ENCODE results near the gene SLC66A3. TPM values are rescaled to one million over a fixed set of nuclear protein-coding genes. Genes with fewer than 3 reads are reported as not detected.
A peak's percentile ranks its signal among the peaks of the same experiment; 100 is the strongest.

SLC66A3 gene
- total and polyA plus RNA-seq, 7 experiments from 2014 or later: 12.6 to 43.7 (median 20.0) TPM

- peaks cover 8 to 44% (median 27%) of the 10 kb centered on the region in 7 donors for H3K4me1 Mint-ChIP-seq
- H3K27me3 ChIP-seq (ENCODE audit: control insufficient read depth in 2 of 2, insufficient read depth in 2 of 2, low read length in 2 of 2): no peaks in the 10 kb centered on the region
Observed at GRCh38 chr2:11133238-11133935, 21.9 kb upstream of the SLC66A3 start.

GRCh38 chr2:11133936-11134320 lies 21.3 kb upstream of the SLC66A3 start:
- Histone ChIP-seq H3K27me3 (ENCODE audit: control insufficient read depth in 2 of 2, insufficient read depth in 2 of 2, low read length in 2 of 2) (no peaks in the 10 kb centered on the region), H3K9me3 (ENCODE audit: control insufficient read depth in 2 of 3, low read length in 3 of 3) (no peaks in the 10 kb centered on the region), H3K36me3 (ENCODE audit: control insufficient read depth in 2 of 3, insufficient read depth in 3 of 3, low read length in 3 of 3) (no peaks in the 10 kb centered on the region), H3K4me3 (ENCODE audit: low read length) (no peak overlapping the region), H3K27ac (ENCODE audit: low read depth, low read length) (no peak overlapping the region), H3K4me1 (ENCODE audit: control insufficient read depth in 2 of 2, insufficient read depth in 2 of 2, low read length in 2 of 2) (peaks cover 25 to 34% of the 10 kb centered on the region in 2 donors)
- CTCF ChIA-PET: interaction anchor here (0.7 to 5.7 kb wide), 6 partner anchors 9 to 449 kb away, joined by 3 to 56 read pairs (median 7); partner anchors contain the start of gene SLC66A3
- intact Hi-C loops (cut with micrococcal nuclease): loop anchor here (2.0 to 10.0 kb wide), 6 partner anchors 61 to 687 kb away; partner anchors contain the start of genes E2F6 (in 1 of the 2) and ODC1 (in 1 of the 2)
- Mint-ChIP-seq H3K36me3 (peaks cover 0 to 8% (median 0%) of the 10 kb centered on the region in 5 donors), H3K9me3 (peaks cover 0 to 5% (median 0%) of the 10 kb centered on the region in 11 donors), H3K4me3 (peak overlapping the region in 2 of 10 donors; percentile 16 to 31), H3K27me3 (peaks cover 0 to 19% (median 5%) of the 10 kb centered on the region in 5 donors), H3K4me1 (peaks cover 8 to 40% (median 23%) of the 10 kb centered on the region in 7 donors), H3K27ac (peak overlapping the region in 2 of 9 donors; percentile 20 to 65)
- ATAC-seq: no peak
- DNase-seq: no peak
- POLR2A ChIA-PET: interaction anchor here (3.7 kb wide), 1 partner anchor 21 kb away, joined by 34 read pairs; the partner anchor contains the start of gene SLC66A3

More at GRCh38 chr2:11133238-11133935, 21.9 kb upstream of the SLC66A3 start:
- Histone ChIP-seq H3K9me3 (ENCODE audit: control insufficient read depth in 2 of 3, low read length in 3 of 3) (no peaks in the 10 kb centered on the region), H3K4me3 (ENCODE audit: low read length) (peak overlapping the region; percentile 64), H3K36me3 (ENCODE audit: control insufficient read depth in 2 of 3, insufficient read depth in 3 of 3, low read length in 3 of 3) (no peaks in the 10 kb centered on the region), H3K4me1 (ENCODE audit: control insufficient read depth in 2 of 2, insufficient read depth in 2 of 2, low read length in 2 of 2) (peaks cover 25 to 34% of the 10 kb centered on the region in 2 donors), H3K27ac (ENCODE audit: low read depth, low read length) (peak overlapping the region; percentile 42)
- no peak for DNase-seq
- intact Hi-C loops (cut with micrococcal nuclease): loop anchor here (2.0 to 10.0 kb wide), 6 partner anchors 61 to 686 kb away; partner anchors contain the start of genes E2F6 (in 1 of the 2) and ODC1 (in 1 of the 2)
- Mint-ChIP-seq H3K9me3 (peaks cover 0 to 5% (median 0%) of the 10 kb centered on the region in 11 donors), H3K4me3 (peak overlapping the region; percentile 81 to 95 (median 88)), H3K36me3 (peaks cover 0 to 8% (median 0%) of the 10 kb centered on the region in 5 donors), H3K27ac (peak overlapping the region; percentile 80 to 95 (median 91)), H3K27me3 (peaks cover 0 to 22% (median 5%) of the 10 kb centered on the region in 5 donors)
- ChIA-PET CTCF (interaction anchor here (0.5 to 5.7 kb wide), 24 partner anchors 9 to 1874 kb away, joined by 3 to 56 read pairs (median 6); partner anchors contain the start of genes ROCK2 and SLC66A3), POLR2A (interaction anchor here (0.7 to 3.7 kb wide), 8 partner anchors 21 to 615 kb away, joined by 3 to 34 read pairs (median 4); partner anchors contain the start of genes ROCK2 and SLC66A3)
- no peak for ATAC-seq

GRCh38 chr2:11134349-11134748 lies 20.9 kb upstream of the SLC66A3 start:
- Mint-ChIP-seq H3K9me3 (peaks cover 0 to 5% (median 0%) of the 10 kb centered on the region in 11 donors), H3K36me3 (peaks cover 0 to 8% (median 0%) of the 10 kb centered on the region in 5 donors), H3K4me3 (peak overlapping the region in 5 of 10 donors; percentile 12 to 31 (median 24)), H3K4me1 (peaks cover 8 to 39% (median 22%) of the 10 kb centered on the region in 7 donors), H3K27ac (no peak overlapping the region), H3K27me3 (peaks cover 0 to 19% (median 5%) of the 10 kb centered on the region in 5 donors)
- CTCF ChIA-PET: interaction anchor here (1.5 kb wide), 1 partner anchor 21 kb away, joined by 7 read pairs; the partner anchor contains the start of gene SLC66A3
- Histone ChIP-seq H3K9me3 (ENCODE audit: control insufficient read depth in 2 of 3, low read length in 3 of 3) (no peaks in the 10 kb centered on the region), H3K27me3 (ENCODE audit: control insufficient read depth in 2 of 2, insufficient read depth in 2 of 2, low read length in 2 of 2) (no peaks in the 10 kb centered on the region), H3K36me3 (ENCODE audit: control insufficient read depth in 2 of 3, insufficient read depth in 3 of 3, low read length in 3 of 3) (no peaks in the 10 kb centered on the region), H3K4me1 (ENCODE audit: control insufficient read depth in 2 of 2, insufficient read depth in 2 of 2, low read length in 2 of 2) (peaks cover 25 to 34% of the 10 kb centered on the region in 2 donors), H3K27ac (ENCODE audit: low read depth, low read length) (no peak overlapping the region), H3K4me3 (ENCODE audit: low read length) (no peak overlapping the region)
- POLR2A ChIA-PET: interaction anchor here (3.7 kb wide), 1 partner anchor 20 kb away, joined by 34 read pairs; the partner anchor contains the start of gene SLC66A3
- DNase-seq: no peak
- no peak for ATAC-seq
- intact Hi-C loops (cut with micrococcal nuclease): loop anchor here (5.0 to 10.0 kb wide), 5 partner anchors 60 to 687 kb away; partner anchors contain the start of genes E2F6 (in 1 of the 2) and ODC1 (in 1 of the 2)

- Mint-ChIP-seq H3K36me3 (peaks cover 0 to 8% (median 0%) of the 10 kb centered on the region in 5 donors), H3K4me1 (no peaks in the 10 kb centered on the region), H3K27ac (no peak overlapping the region), H3K27me3 (peaks cover 0 to 20% (median 5%) of the 10 kb centered on the region in 5 donors), H3K9me3 (peaks cover 0 to under 1% (median 0%) of the 10 kb centered on the region in 11 donors), H3K4me3 (no peak overlapping the region)
- Histone ChIP-seq H3K4me3 (ENCODE audit: low read length) (no peak overlapping the region), H3K4me1 (ENCODE audit: control insufficient read depth in 2 of 2, insufficient read depth in 2 of 2, low read length in 2 of 2) (no peaks in the 10 kb centered on the region), H3K36me3 (ENCODE audit: control insufficient read depth in 2 of 3, insufficient read depth in 3 of 3, low read length in 3 of 3) (no peaks in the 10 kb centered on the region), H3K27me3 (ENCODE audit: control insufficient read depth in 2 of 2, insufficient read depth in 2 of 2, low read length in 2 of 2) (no peaks in the 10 kb centered on the region), H3K9me3 (ENCODE audit: control insufficient read depth in 2 of 3, low read length in 3 of 3) (no peaks in the 10 kb centered on the region), H3K27ac (ENCODE audit: low read depth, low read length) (no peak overlapping the region)
- POLR2A ChIA-PET: no interaction called here
- no peak for DNase-seq
- intact Hi-C loops (cut with micrococcal nuclease): no loop called here
- ATAC-seq: no peak
- CTCF ChIA-PET: no interaction called here
Observed at GRCh38 chr2:11140492-11140891, 14.8 kb upstream of the SLC66A3 start.

GRCh38 chr2:11141319-11141718 lies 13.9 kb upstream of the SLC66A3 start:
- ChIA-PET POLR2A (no interaction called here), CTCF (no interaction called here)
- Histone ChIP-seq H3K36me3 (ENCODE audit: control insufficient read depth in 2 of 3, insufficient read depth in 3 of 3, low read length in 3 of 3) (no peaks in the 10 kb centered on the region), H3K4me1 (ENCODE audit: control insufficient read depth in 2 of 2, insufficient read depth in 2 of 2, low read length in 2 of 2) (no peaks in the 10 kb centered on the region), H3K27ac (ENCODE audit: low read depth, low read length) (no peak overlapping the region), H3K9me3 (ENCODE audit: control insufficient read depth in 2 of 3, low read length in 3 of 3) (no peaks in the 10 kb centered on the region), H3K4me3 (ENCODE audit: low read length) (no peak overlapping the region), H3K27me3 (ENCODE audit: control insufficient read depth in 2 of 2, insufficient read depth in 2 of 2, low read length in 2 of 2) (no peaks in the 10 kb centered on the region)
- Mint-ChIP-seq H3K27ac (peak overlapping the region in 1 of 9 donors; percentile 73), H3K36me3 (peaks cover 0 to 4% (median 0%) of the 10 kb centered on the region in 5 donors), H3K9me3 (peaks cover 0 to 3% (median 0%) of the 10 kb centered on the region in 11 donors), H3K4me1 (no peaks in the 10 kb centered on the region), H3K27me3 (peaks cover 0 to 17% (median 1%) of the 10 kb centered on the region in 5 donors), H3K4me3 (no peak overlapping the region)
- DNase-seq (no peak), ATAC-seq (no peak)
- intact Hi-C loops (cut with micrococcal nuclease): no loop called here

- H3K4me1 Mint-ChIP-seq: no peaks in the 10 kb centered on the region
- H3K4me3 Mint-ChIP-seq: no peak overlapping the region
- H3K27ac Mint-ChIP-seq: no peak overlapping the region
- Histone ChIP-seq H3K27ac (ENCODE audit: low read depth, low read length) (no peak overlapping the region), H3K9me3 (ENCODE audit: control insufficient read depth in 2 of 3, low read length in 3 of 3) (no peaks in the 10 kb centered on the region), H3K27me3 (ENCODE audit: control insufficient read depth in 2 of 2, insufficient read depth in 2 of 2, low read length in 2 of 2) (no peaks in the 10 kb centered on the region), H3K4me3 (ENCODE audit: low read length) (no peak overlapping the region), H3K4me1 (ENCODE audit: control insufficient read depth in 2 of 2, insufficient read depth in 2 of 2, low read length in 2 of 2) (no peaks in the 10 kb centered on the region), H3K36me3 (ENCODE audit: control insufficient read depth in 2 of 3, insufficient read depth in 3 of 3, low read length in 3 of 3) (no peaks in the 10 kb centered on the region)
- ATAC-seq (no peak), DNase-seq (no peak)
- intact Hi-C loops (cut with micrococcal nuclease): no loop called here
- POLR2A ChIA-PET: no interaction called here
- CTCF ChIA-PET: interaction anchor here (2.4 kb wide), 1 partner anchor 10 kb away, joined by 14 read pairs; a partner anchor contains a TSS
- H3K36me3 Mint-ChIP-seq: no peaks in the 10 kb centered on the region
- peaks cover 0 to 3% (median 0%) of the 10 kb centered on the region in 11 donors for H3K9me3 Mint-ChIP-seq
- peaks cover 0 to 15% (median 0%) of the 10 kb centered on the region in 5 donors for H3K27me3 Mint-ChIP-seq
Observed at GRCh38 chr2:11142330-11142729, 12.9 kb upstream of the SLC66A3 start.

Measured in naive thymus-derived CD4-positive, alpha-beta T cell (primary cell).